K562 (cell line): Measurements from ENCODE around the gene RIC3. TPM values are rescaled to one million over a fixed set of nuclear protein-coding genes. Genes with fewer than 3 reads are reported as not detected.

Experiments
- ATAC-seq: fragments of 200-7000 bp; cut with Tn5 transposase; 3 replicates; pipeline ENCODE4 v1.9.1; 2020; ENCODE audit warnings: moderate library complexity
- BruUV-seq: library from RNA; stranded (reverse); fragments of 400-500 nt; replicated peaks from 2 replicates; lab custom pipeline; 2021; lab: Mats Ljungman, UMichigan
- CTCF ChIA-PET: fragments of 300-600 bp; formaldehyde crosslinking; extraction: SDS; loops from one replicate; lab custom pipeline; 2021; ENCODE audit warnings: low intra/inter-chr PET ratio; lab: Yijun Ruan, JAX
- POLR2A ChIA-PET: fragments of 300-600, 350-650 bp; sonication (Branson Sonifier 250); formaldehyde crosslinking; extraction: SDS; loops from one replicate; lab custom pipeline; 2021; ENCODE audit warnings: antibody characterized with exemption, inconsistent platforms; lab: Yijun Ruan, JAX
- DNase-seq, 4 experiments: peaks; one replicate each; pipeline versions ENCODE4 v3.0.0 to v3.0.0-alpha.2; 2011 to 2018; ENCODE audit warnings: low spot score in 3 of 4, mixed read lengths in 3 of 4; ENCODE audit errors: extremely low read depth in 1 of 4
- FAIRE-seq: peaks from 2 replicates; lab custom pipeline; 2011; peaks lifted over from hg19 to GRCh38; lab: Jason Lieb, UNC
- H2AFZ ChIP-seq: 2 replicates; pipeline ENCODE4 v1.6.0; 2011; ENCODE audit warnings: low read depth, low read length, control low read depth, inconsistent platforms
- H3K27ac ChIP-seq: fragments of 200-600 bp; 3 replicates; pipeline ENCODE4 v1.8.0; 2011; ENCODE audit warnings: low read depth, mild to moderate bottlenecking, control low read depth, inconsistent platforms, low read length, moderate library complexity, mixed read lengths; ENCODE audit errors: extremely low read depth
- H3K27me3 ChIP-seq, 2 experiments: fragments of 300-600 bp in 1 of 2; 2 replicates in 1 of 2; 3 replicates in 1 of 2; pipeline versions ENCODE4 v1.6.0 to v1.8.0; 2011; ENCODE audit warnings: inconsistent platforms in 2 of 2, low read length in 2 of 2, mild to moderate bottlenecking in 1 of 2, mixed read lengths in 1 of 2, moderate library complexity in 1 of 2; ENCODE audit not compliant: control insufficient read depth in 2 of 2, insufficient read depth in 2 of 2
- H3K36me3 ChIP-seq: fragments of 300-600 bp; 3 replicates; pipeline ENCODE4 v1.8.0; 2011; ENCODE audit warnings: mild to moderate bottlenecking, low read length, inconsistent platforms; ENCODE audit not compliant: control insufficient read depth, insufficient read depth
- H3K4me1 ChIP-seq, 2 experiments: fragments of 200-600 bp in 1 of 2; replicated peaks in 1 of 2; 2 replicates in 1 of 2; 3 replicates in 1 of 2; pipeline versions ENCODE4 v1.5.1 to v1.8.0; 2011; ENCODE audit warnings: inconsistent platforms in 2 of 2, low read length in 2 of 2, mild to moderate bottlenecking in 1 of 2, mixed read lengths in 1 of 2, moderate library complexity in 1 of 2; ENCODE audit not compliant: control insufficient read depth in 2 of 2, insufficient read depth in 2 of 2
- H3K4me2 ChIP-seq: 2 replicates; pipeline ENCODE4 v1.6.1; 2011; ENCODE audit warnings: low read length, control low read depth, inconsistent platforms, mixed read lengths; ENCODE audit not compliant: insufficient read depth
- H3K4me3 ChIP-seq: fragments of 200-600 bp; sonication (generic), shearing (Covaris generic); 2 replicates; pipeline ENCODE4 v1.5.1; 2016; ENCODE audit warnings: control low read depth, inconsistent platforms
- H3K79me2 ChIP-seq: fragments of 200-600 bp; 3 replicates; pipeline ENCODE4 v1.8.0; 2011; ENCODE audit warnings: low read length, inconsistent platforms; ENCODE audit not compliant: control insufficient read depth, insufficient read depth
- H3K9ac ChIP-seq, 2 experiments: 2 replicates each; pipeline versions ENCODE4 v1.6.0 to v1.6.1; 2011; ENCODE audit warnings: low read depth in 2 of 2, low read length in 2 of 2, control low read depth in 1 of 2, inconsistent platforms in 1 of 2, mild to moderate bottlenecking in 1 of 2, mixed read lengths in 1 of 2; ENCODE audit not compliant: insufficient read depth in 1 of 2
- H3K9me1 ChIP-seq: one replicate; pipeline ENCODE4 v1.6.0; 2011; ENCODE audit warnings: inconsistent platforms, mild to moderate bottlenecking, low read length, moderate library complexity; ENCODE audit not compliant: control insufficient read depth, insufficient read depth
- H3K9me3 ChIP-seq: replicated peaks from 2 replicates; pipeline ENCODE4 v1.5.1; 2011; ENCODE audit warnings: low read depth, low read length, inconsistent platforms; ENCODE audit not compliant: control insufficient read depth, insufficient read depth
- H4K20me1 ChIP-seq: replicated peaks from 2 replicates; pipeline ENCODE4 v1.6.1; 2011; ENCODE audit warnings: low read length, inconsistent platforms, mixed read lengths; ENCODE audit not compliant: control insufficient read depth, insufficient read depth
- BCOR ChIP-seq: fragments of 450-650 bp; IDR thresholded peaks from 2 replicates; pipeline ENCODE4 v1.6.1; 2016
- CBFB ChIP-seq: sonication (generic); formaldehyde crosslinking; IDR thresholded peaks from 2 replicates; pipeline ENCODE4 v1.4.0; 2020; ENCODE audit warnings: mild to moderate bottlenecking, missing genetic modification reagents
- CBX2 ChIP-seq: fragments of 200-600 bp; sonication (generic); IDR thresholded peaks from one replicate; pipeline ENCODE4 v1.6.1; 2012; ENCODE audit warnings: mild to moderate bottlenecking, low read length, inconsistent platforms; ENCODE audit not compliant: insufficient read depth, poor library complexity, severe bottlenecking
- KAT8 ChIP-seq: fragments of 450-650 bp; IDR thresholded peaks from 2 replicates; pipeline ENCODE4 v1.6.1; 2016; ENCODE audit warnings: low read depth, mild to moderate bottlenecking
- MCM7 ChIP-seq, 2 experiments: fragments of 450-650 bp; IDR thresholded peaks; 2 replicates each; pipeline ENCODE4 v1.6.1; 2016 to 2018
- RAD51 ChIP-seq: fragments of 450-650 bp; IDR thresholded peaks from 2 replicates; pipeline ENCODE4 v1.7.1; 2016; ENCODE audit warnings: low read depth, mild to moderate bottlenecking, borderline replicate concordance
- TAF1 ChIP-seq: IDR thresholded peaks from 2 replicates; pipeline ENCODE4 v1.6.1; 2011; ENCODE audit warnings: mild to moderate bottlenecking, low read length, moderate library complexity; ENCODE audit not compliant: insufficient read depth, control insufficient read depth, severe bottlenecking; ENCODE audit errors: extremely low read depth
- TAL1 ChIP-seq: fragments of 450-650 bp; IDR thresholded peaks from 2 replicates; pipeline ENCODE4 v1.6.1; 2016; ENCODE audit warnings: mild to moderate bottlenecking
- YBX1 ChIP-seq: fragments of 450-650 bp; IDR thresholded peaks from 2 replicates; pipeline ENCODE4 v1.7.1; 2016; ENCODE audit warnings: mild to moderate bottlenecking
- ZNF146 ChIP-seq: IDR thresholded peaks from one replicate; pipeline ENCODE4 v1.6.1; 2018; ENCODE audit warnings: missing compliant biosample characterization; ENCODE audit not compliant: unreplicated experiment
- WGBS: fragments of 100-300 bp; shearing (Covaris generic); methylation state at CpG from one replicate; pipeline ENCODE4 v1.1.6; 2016; ENCODE audit warnings: low coverage, mixed read lengths; ENCODE audit not compliant: insufficient coverage; ENCODE audit errors: missing lambda C conversion rate; 5-methylcytosine and 5-hydroxymethylcytosine counted together
- in situ Hi-C: fragments of 300-500 bp; cut with MboI; formaldehyde crosslinking; loops from 4 replicates; pipeline ENCODE4 v1.15.0; 2018; ENCODE audit warnings: inconsistent platforms, mixed read lengths
- intact Hi-C: fragments of 100-400 bp; cut with micrococcal nuclease; formaldehyde crosslinking; loops from 2 replicates; pipeline ENCODE4 v1.14.2; 2022
- polyA plus RNA-seq, 8 experiments: library from polyadenylated mRNA; depleted of rRNA in 4 of 8; stranded (reverse) in 5 of 8; unstranded in 3 of 8; fragments of >200 nt; fragmentation: Nextera tagmentation in 2 of 8; fragmentation: Illumina TruSeq in 1 of 8; extraction: Ambion mirVana in 2 of 8; extraction: Trizol in 1 of 8; gene quantifications; 2 replicates each; pipeline versions ENCODE4 v1.2.1 to v1.2.3, GENCODE V29; 2011 to 2014; ENCODE audit warnings: inconsistent platforms in 1 of 8, missing spikeins in 1 of 8
- total RNA-seq, 7 experiments: library from RNA; depleted of rRNA in 6 of 7; stranded (reverse); fragments of >200 nt in 6 of 7; fragmentation: Illumina TruSeq in 2 of 7; extraction: Trizol in 2 of 7; gene quantifications; 2 replicates each; pipeline versions ENCODE4 v1.2.1 to v1.2.3, GENCODE V29; 2011 to 2021; ENCODE audit warnings: low replicate concordance in 1 of 7
- TF ChIP-seq, protein P1 (sequence below): sonication (generic); formaldehyde crosslinking; IDR thresholded peaks from 2 replicates; pipeline ENCODE4 v1.8.0; 2022; ENCODE audit warnings: missing genetic modification reagents, mild to moderate bottlenecking, moderate library complexity, borderline replicate concordance
- TF ChIP-seq, protein P2 (sequence below), 2 experiments: IDR thresholded peaks; 2 replicates each; pipeline ENCODE4 v1.6.1; 2012; ENCODE audit warnings: improper control_type of control experiment in 2 of 2, low read depth in 2 of 2, low read length in 2 of 2, borderline replicate concordance in 1 of 2
- TF ChIP-seq, protein P3 (sequence below): IDR thresholded peaks from 3 replicates; pipeline ENCODE4 v1.6.1; 2011; ENCODE audit warnings: borderline replicate concordance, mild to moderate bottlenecking, moderate library complexity; ENCODE audit not compliant: insufficient read length; ENCODE audit errors: extremely low read depth

The RIC3 gene
- total and polyA plus RNA-seq, 9 of the 15 experiments (the other 6 are each of a cell fraction or from before 2014, with no cell fraction given): 0.03 to 0.16 (median 0.05) TPM; not detected in 4

DNA sequence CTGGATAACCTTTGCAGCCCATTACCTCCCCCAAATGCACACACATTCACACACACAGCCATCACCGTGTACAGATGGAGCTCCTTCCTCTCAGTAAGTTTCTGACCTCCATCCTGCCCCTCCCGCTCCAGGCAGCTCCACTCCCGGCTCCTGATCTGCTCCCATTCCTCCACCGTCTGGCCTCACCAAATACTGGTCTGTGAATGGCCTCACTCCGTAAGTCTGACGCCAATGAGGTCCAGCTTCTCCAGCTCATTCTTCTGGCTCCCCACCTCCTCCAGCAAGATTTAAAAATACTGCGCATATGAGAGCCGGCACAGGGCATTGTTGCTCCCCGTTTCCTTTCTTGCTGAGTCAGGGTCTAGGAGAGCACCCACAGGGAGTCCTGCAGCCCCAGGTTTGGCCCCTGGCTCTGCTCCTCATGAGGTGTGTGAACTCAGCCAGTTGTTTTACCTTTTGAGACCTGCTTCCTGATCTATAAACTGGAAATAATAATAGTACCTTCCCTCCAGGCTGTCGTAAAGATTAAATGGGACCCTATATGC, 101.8 kb downstream of the RIC3 start (continued):
- TF ChIP-seq BCOR (no peak), TAL1 (no peak), CBFB (CRISPR knock-in tag) (no peak), MCM7 (IDR thresholded peaks at IDR 0.05) (no peak), TAF1 (no peak)

DNA sequence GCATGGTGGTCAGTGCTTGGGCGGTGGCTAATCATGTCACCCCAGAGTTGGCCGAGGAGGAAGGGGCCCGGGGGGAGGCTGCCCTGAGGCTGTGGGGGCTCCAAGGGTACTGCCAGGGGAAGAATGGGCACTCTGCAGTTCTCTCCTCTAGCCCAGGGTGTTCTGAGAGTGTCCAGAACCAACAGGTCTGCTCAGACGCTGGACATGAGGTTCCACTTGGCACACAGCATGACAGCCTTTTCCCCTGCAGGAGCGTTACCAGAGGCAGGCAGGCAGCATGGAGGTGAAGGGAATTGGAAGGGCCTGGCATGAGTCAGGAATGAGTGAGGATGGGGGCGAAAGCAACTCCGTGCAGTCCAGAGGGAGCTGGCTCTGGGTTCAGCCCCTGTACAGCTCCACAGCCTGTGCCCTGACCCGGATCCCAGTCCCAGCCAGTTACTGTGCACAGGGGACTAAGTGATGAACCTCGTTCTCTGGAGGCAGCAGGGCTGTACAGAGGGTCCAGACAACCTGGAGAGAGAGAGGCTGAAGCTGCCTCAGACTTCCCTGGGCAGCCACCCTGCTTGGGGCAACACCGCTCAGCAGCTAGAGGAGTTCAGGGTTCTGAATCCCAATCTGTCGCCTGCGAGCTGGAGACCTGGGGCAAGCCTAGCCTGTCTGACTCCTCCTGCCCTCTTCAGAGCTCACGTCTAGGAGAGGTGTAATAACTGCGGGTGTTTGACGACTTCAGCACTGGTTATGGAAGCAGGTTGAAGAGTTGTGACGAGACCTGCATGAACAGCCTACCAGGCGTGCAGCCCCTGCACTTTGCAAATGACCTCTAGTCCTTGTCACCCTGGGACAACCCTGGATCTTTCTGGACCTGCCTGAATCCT, 102.6 kb downstream of the RIC3 start:
- H3K9ac ChIP-seq: no peak overlapping the region
- ChIA-PET CTCF (no interaction called here), POLR2A (interaction anchor here (0.6 kb wide), 1 partner anchor 405 kb away, joined by 3 read pairs; no protein-coding TSS in a partner anchor)
- intact Hi-C loops: no loop called here
- H4K20me1 ChIP-seq: peaks cover 8% of the 10 kb centered on the region
- H3K4me2 ChIP-seq: no peak overlapping the region
- ATAC-seq: no peak; the same call in 2 of the 3 replicates
- no peak overlapping the region for H2AFZ ChIP-seq
- H3K4me3 ChIP-seq: no peak overlapping the region
- BruUV-seq: no TSS peak
- H3K27ac ChIP-seq: no peak overlapping the region
- peaks cover 16 to 72% of the 10 kb centered on the region in 2 experiments for H3K27me3 ChIP-seq
- FAIRE-seq: no peak
- H3K9me3 ChIP-seq: no peaks in the 10 kb centered on the region
- H3K36me3 ChIP-seq: no peaks in the 10 kb centered on the region
- peaks cover 8 to 9% of the 10 kb centered on the region in 2 experiments; a peak in 2 of 5 replicates for H3K4me1 ChIP-seq
- WGBS: 1% methylated on average over 17 of the region's 17 CpGs
- in situ Hi-C loops: no loop called here
- H3K79me2 ChIP-seq: no peaks in the 10 kb centered on the region
- no peak for DNase-seq
- no peaks in the 10 kb centered on the region for H3K9me1 ChIP-seq
- TF ChIP-seq, protein P1, sequence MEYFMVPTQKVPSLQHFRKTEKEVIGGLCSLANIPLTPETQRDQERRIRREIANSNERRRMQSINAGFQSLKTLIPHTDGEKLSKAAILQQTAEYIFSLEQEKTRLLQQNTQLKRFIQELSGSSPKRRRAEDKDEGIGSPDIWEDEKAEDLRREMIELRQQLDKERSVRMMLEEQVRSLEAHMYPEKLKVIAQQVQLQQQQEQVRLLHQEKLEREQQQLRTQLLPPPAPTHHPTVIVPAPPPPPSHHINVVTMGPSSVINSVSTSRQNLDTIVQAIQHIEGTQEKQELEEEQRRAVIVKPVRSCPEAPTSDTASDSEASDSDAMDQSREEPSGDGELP (CRISPR knock-in tag): no peak
- TF ChIP-seq RAD51 (no peak), ZNF146 (CRISPR knock-in tag) (no peak), CBX2 (no peak), YBX1 (no peak), KAT8 (no peak)
- TF ChIP-seq, protein P2, sequence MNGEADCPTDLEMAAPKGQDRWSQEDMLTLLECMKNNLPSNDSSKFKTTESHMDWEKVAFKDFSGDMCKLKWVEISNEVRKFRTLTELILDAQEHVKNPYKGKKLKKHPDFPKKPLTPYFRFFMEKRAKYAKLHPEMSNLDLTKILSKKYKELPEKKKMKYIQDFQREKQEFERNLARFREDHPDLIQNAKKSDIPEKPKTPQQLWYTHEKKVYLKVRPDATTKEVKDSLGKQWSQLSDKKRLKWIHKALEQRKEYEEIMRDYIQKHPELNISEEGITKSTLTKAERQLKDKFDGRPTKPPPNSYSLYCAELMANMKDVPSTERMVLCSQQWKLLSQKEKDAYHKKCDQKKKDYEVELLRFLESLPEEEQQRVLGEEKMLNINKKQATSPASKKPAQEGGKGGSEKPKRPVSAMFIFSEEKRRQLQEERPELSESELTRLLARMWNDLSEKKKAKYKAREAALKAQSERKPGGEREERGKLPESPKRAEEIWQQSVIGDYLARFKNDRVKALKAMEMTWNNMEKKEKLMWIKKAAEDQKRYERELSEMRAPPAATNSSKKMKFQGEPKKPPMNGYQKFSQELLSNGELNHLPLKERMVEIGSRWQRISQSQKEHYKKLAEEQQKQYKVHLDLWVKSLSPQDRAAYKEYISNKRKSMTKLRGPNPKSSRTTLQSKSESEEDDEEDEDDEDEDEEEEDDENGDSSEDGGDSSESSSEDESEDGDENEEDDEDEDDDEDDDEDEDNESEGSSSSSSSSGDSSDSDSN (IDR thresholded peaks at IDR 0.05; ENCODE audit: borderline replicate concordance in 1 of 2, low read depth in 2 of 2, low read length in 2 of 2): no peak
- TF ChIP-seq, protein P3, sequence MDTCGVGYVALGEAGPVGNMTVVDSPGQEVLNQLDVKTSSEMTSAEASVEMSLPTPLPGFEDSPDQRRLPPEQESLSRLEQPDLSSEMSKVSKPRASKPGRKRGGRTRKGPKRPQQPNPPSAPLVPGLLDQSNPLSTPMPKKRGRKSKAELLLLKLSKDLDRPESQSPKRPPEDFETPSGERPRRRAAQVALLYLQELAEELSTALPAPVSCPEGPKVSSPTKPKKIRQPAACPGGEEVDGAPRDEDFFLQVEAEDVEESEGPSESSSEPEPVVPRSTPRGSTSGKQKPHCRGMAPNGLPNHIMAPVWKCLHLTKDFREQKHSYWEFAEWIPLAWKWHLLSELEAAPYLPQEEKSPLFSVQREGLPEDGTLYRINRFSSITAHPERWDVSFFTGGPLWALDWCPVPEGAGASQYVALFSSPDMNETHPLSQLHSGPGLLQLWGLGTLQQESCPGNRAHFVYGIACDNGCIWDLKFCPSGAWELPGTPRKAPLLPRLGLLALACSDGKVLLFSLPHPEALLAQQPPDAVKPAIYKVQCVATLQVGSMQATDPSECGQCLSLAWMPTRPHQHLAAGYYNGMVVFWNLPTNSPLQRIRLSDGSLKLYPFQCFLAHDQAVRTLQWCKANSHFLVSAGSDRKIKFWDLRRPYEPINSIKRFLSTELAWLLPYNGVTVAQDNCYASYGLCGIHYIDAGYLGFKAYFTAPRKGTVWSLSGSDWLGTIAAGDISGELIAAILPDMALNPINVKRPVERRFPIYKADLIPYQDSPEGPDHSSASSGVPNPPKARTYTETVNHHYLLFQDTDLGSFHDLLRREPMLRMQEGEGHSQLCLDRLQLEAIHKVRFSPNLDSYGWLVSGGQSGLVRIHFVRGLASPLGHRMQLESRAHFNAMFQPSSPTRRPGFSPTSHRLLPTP: no peak
